Measurements from ENCODE around the gene MECP2. TPM values are rescaled to one million over a fixed set of nuclear protein-coding genes. Genes with fewer than 3 reads are reported as not detected.

Gene MECP2
- total and polyA plus RNA-seq, 2 donors (not counting 1 experiment from before 2014, with no cell fraction given), result 11.5 to 24.9 TPM

DNA sequence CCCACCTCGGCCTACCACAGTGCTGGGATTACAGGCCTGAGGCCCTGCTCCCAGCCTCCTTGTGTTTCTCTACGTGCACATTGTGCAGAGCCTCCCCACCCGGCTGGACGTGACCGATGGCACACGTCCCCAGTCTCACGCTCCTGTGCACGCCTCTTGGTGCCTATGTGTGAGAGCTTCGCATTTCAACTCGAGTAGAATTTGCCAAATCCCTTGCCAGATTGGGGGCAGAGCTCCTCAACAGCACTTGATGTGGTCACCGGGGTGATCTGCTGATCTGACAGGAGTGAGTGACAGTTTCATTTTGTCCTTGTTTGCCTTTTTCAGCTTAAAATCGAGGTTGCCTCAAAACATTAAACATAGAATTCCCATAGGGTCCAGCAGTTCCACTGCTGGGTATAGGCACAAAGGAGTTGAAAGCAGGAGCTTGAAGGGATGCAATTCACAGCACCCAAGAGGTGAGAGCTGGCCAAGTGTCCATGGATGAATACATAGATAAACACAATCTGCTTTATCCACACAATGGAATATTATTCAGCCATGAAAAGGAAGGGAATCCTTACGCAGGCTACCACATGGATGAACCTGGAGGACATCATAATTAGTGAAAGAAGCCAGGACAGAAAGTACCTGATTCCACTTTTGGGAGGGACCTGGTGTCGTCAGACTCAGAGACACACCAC, 107.4 kb downstream of the MECP2 start:
- H3K27ac ChIP-seq (ENCODE audit: insufficient read depth, low read length), result no peak overlapping the region
- H4K20me1 ChIP-seq (ENCODE audit: control insufficient read depth, extremely low read depth, insufficient read depth, low read length), result no peaks in the 10 kb centered on the region
- no peaks in the 10 kb centered on the region for H3K4me1 ChIP-seq (ENCODE audit: control insufficient read depth, extremely low read depth, insufficient read depth, low read length)

DNA sequence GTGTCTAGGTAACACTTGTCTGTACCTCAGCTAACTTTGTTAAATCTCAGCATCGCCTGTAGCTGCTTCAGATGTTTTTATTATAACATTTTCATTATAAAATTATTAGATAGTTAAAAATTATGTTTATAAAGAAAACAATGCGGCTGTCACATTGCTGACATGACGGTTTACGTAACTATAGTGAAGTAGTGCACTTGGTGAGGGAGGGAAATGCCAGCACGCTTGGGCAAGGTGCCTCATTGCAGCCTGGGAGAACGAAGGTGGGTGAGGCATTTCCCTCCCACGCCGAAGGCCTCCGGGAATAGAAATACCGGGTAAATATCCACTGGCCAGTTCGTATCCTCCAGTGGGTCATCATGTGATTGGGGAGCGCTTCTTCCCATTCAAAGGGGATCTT, 109.0 kb downstream of the MECP2 start:
- no peak overlapping the region for H3K9ac ChIP-seq (ENCODE audit: insufficient read depth, low read length)
- no peaks in the 10 kb centered on the region for H3K36me3 ChIP-seq (ENCODE audit: control insufficient read depth, insufficient read depth, low read length)
- H3K4me3 ChIP-seq (replicated peaks in 1 of 4; ENCODE audit: control extremely low read depth in 1 of 4, insufficient read depth in 1 of 4, low read depth in 3 of 4, low read length in 4 of 4), result no peak overlapping the region
- no peaks in the 10 kb centered on the region for H3K9me3 ChIP-seq (ENCODE audit: control insufficient read depth, insufficient read depth, low read depth, low read length)
- H3K27ac ChIP-seq (ENCODE audit: insufficient read depth, low read length), result no peak overlapping the region
- H4K20me1 ChIP-seq (ENCODE audit: control insufficient read depth, extremely low read depth, insufficient read depth, low read length), result no peaks in the 10 kb centered on the region
- TF ChIP-seq EZH2 (IDR thresholded peaks at IDR 0.05; ENCODE audit: low read length, missing control alignments), result no peak
- TF ChIP-seq, protein P1, sequence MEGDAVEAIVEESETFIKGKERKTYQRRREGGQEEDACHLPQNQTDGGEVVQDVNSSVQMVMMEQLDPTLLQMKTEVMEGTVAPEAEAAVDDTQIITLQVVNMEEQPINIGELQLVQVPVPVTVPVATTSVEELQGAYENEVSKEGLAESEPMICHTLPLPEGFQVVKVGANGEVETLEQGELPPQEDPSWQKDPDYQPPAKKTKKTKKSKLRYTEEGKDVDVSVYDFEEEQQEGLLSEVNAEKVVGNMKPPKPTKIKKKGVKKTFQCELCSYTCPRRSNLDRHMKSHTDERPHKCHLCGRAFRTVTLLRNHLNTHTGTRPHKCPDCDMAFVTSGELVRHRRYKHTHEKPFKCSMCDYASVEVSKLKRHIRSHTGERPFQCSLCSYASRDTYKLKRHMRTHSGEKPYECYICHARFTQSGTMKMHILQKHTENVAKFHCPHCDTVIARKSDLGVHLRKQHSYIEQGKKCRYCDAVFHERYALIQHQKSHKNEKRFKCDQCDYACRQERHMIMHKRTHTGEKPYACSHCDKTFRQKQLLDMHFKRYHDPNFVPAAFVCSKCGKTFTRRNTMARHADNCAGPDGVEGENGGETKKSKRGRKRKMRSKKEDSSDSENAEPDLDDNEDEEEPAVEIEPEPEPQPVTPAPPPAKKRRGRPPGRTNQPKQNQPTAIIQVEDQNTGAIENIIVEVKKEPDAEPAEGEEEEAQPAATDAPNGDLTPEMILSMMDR (conservative IDR thresholded peaks at IDR 0.05 in 1 of 2, IDR thresholded peaks at IDR 0.05 in 1 of 2; ENCODE audit: low read depth in 1 of 2, low read length in 2 of 2), result no peak
- no peaks in the 10 kb centered on the region for H3K27me3 ChIP-seq (ENCODE audit: control insufficient read depth, insufficient read depth, low read length)
- H3K4me2 ChIP-seq (ENCODE audit: extremely low read depth, insufficient read depth, low read length), result no peak overlapping the region
- H2AFZ ChIP-seq (ENCODE audit: low read length), result no peak overlapping the region
- H3K4me1 ChIP-seq (ENCODE audit: control insufficient read depth, extremely low read depth, insufficient read depth, low read length), result no peaks in the 10 kb centered on the region
- no peak for DNase-seq (ENCODE audit: low read depth in 2 of 2)
- H3K79me2 ChIP-seq (ENCODE audit: control insufficient read depth, insufficient read depth, low read length), result no peaks in the 10 kb centered on the region

More for the DNA sequence above, 107.4 kb downstream of the MECP2 start:
- H3K27me3 ChIP-seq (ENCODE audit: control insufficient read depth, insufficient read depth, low read length), result no peaks in the 10 kb centered on the region
- H3K4me3 ChIP-seq (replicated peaks in 1 of 4; ENCODE audit: control extremely low read depth in 1 of 4, insufficient read depth in 1 of 4, low read depth in 3 of 4, low read length in 4 of 4), result no peak overlapping the region
- H3K79me2 ChIP-seq (ENCODE audit: control insufficient read depth, insufficient read depth, low read length), result no peaks in the 10 kb centered on the region
- no peak overlapping the region for H3K9ac ChIP-seq (ENCODE audit: insufficient read depth, low read length)
- no peak overlapping the region for H2AFZ ChIP-seq (ENCODE audit: low read length)
- no peak overlapping the region for H3K4me2 ChIP-seq (ENCODE audit: extremely low read depth, insufficient read depth, low read length)
- no peaks in the 10 kb centered on the region for H3K9me3 ChIP-seq (ENCODE audit: control insufficient read depth, insufficient read depth, low read depth, low read length)
- no peaks in the 10 kb centered on the region for H3K36me3 ChIP-seq (ENCODE audit: control insufficient read depth, insufficient read depth, low read length)
- no peak for DNase-seq (ENCODE audit: low read depth in 2 of 2)
- TF ChIP-seq, protein P1 (conservative IDR thresholded peaks at IDR 0.05 in 1 of 2, IDR thresholded peaks at IDR 0.05 in 1 of 2; ENCODE audit: low read depth in 1 of 2, low read length in 2 of 2), result no peak
- TF ChIP-seq EZH2 (IDR thresholded peaks at IDR 0.05; ENCODE audit: low read length, missing control alignments), result no peak

DNA sequence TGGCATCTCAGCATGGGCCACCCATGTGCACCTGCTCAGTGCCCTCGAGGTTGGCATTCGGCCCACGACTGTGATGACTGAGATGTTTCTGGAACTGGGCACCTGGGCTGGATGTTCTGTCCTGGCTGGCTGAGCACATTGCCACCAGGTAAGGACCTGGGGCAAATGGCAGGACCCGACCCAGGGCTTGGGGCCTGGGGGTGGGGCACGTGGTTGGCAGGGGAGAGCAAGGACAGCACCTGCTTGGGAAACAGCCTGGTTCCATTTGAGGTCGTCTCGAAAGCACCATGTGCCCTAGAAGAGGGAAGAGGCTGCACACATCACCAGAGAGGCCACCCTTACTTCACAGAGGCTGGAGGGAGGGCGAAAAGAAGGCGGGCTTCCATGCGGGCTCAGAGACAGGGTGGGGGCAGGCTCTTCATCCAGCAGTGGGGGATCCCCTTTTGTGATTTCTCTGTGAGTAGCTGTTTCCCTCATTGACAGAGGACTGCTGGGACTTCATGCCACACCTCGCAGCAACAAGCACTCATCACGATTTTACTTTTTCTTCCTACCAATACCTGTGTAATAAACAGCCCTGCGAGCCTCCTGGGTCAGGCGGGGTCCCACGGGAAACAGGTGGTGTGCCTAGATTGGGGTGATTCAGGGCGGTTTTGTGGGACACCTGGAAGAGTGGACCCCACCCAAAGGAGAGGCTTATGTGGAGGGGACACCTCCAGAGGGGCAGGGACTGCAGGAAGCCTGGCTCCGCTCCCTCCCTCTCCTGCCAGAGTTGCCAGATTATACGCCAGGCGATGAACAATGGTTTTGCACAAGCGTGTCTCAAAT, 113.0 kb downstream of the MECP2 start:
- Histone ChIP-seq H3K27me3 (ENCODE audit: control insufficient read depth, insufficient read depth, low read length) (no peaks in the 10 kb centered on the region), H3K4me3 (replicated peaks in 1 of 4; ENCODE audit: control extremely low read depth in 1 of 4, insufficient read depth in 1 of 4, low read depth in 3 of 4, low read length in 4 of 4) (no peak overlapping the region), H2AFZ (ENCODE audit: low read length) (no peak overlapping the region), H4K20me1 (ENCODE audit: control insufficient read depth, extremely low read depth, insufficient read depth, low read length) (no peaks in the 10 kb centered on the region), H3K4me2 (ENCODE audit: extremely low read depth, insufficient read depth, low read length) (no peak overlapping the region), H3K79me2 (ENCODE audit: control insufficient read depth, insufficient read depth, low read length) (no peaks in the 10 kb centered on the region), H3K9me3 (ENCODE audit: control insufficient read depth, insufficient read depth, low read depth, low read length) (no peaks in the 10 kb centered on the region), H3K4me1 (ENCODE audit: control insufficient read depth, extremely low read depth, insufficient read depth, low read length) (no peaks in the 10 kb centered on the region), H3K9ac (ENCODE audit: insufficient read depth, low read length) (no peak overlapping the region), H3K36me3 (ENCODE audit: control insufficient read depth, insufficient read depth, low read length) (no peaks in the 10 kb centered on the region), H3K27ac (ENCODE audit: insufficient read depth, low read length) (no peak overlapping the region)
- TF ChIP-seq, protein P1 (conservative IDR thresholded peaks at IDR 0.05 in 1 of 2, IDR thresholded peaks at IDR 0.05 in 1 of 2; ENCODE audit: low read depth in 1 of 2, low read length in 2 of 2), result no peak
- no peak for TF ChIP-seq EZH2 (IDR thresholded peaks at IDR 0.05; ENCODE audit: low read length, missing control alignments)
- no peak for DNase-seq (ENCODE audit: low read depth in 2 of 2)

Measured in fibroblast of lung (primary cell).